HG03196 (cell line): ENCODE data around the gene AFF3.

Source experiments
- ATAC-seq: cut with Tn5 transposase; IDR thresholded peaks from one replicate; pipeline ENCODE4 v1.9.1; 2021; ENCODE audit not compliant: unreplicated experiment

AFF3 gene

DNA sequence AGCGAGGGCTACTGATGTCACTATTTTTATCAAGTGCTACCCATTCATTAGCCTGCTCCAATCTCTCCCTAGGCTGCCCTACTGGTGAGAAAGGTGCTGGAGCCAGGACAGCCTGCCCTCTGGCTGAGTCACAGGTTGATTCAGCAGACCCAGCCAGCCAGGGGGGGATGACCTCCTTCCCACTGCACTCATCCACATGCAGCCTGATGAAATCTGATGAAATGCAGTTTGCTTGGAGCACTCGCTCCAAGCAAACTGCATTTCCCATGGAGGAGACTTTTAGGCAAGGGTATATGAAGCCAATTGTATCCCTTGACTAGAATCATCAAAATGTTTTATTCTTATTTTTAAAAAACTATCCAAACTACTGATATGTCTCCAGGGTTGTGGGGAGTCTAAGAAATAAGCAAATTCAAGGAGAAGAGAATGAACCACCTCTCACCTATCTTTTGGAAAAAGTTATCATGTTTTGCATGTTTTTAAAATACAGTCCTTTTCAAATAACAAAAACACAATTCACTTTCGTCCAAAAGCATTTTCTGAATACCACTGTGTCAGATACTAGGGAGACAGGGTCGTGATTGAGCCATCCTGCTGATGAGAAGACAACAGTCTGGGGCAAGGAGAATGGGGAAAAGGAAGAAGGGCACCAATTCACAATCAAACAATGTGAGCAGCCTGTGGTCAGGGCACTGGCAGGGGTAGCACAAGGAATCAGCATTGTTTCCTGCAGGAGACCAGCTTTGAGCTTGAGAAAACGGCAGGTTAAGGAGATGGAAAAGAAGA lies 128.3 kb downstream of the AFF3 start:
- no peak for ATAC-seq

DNA sequence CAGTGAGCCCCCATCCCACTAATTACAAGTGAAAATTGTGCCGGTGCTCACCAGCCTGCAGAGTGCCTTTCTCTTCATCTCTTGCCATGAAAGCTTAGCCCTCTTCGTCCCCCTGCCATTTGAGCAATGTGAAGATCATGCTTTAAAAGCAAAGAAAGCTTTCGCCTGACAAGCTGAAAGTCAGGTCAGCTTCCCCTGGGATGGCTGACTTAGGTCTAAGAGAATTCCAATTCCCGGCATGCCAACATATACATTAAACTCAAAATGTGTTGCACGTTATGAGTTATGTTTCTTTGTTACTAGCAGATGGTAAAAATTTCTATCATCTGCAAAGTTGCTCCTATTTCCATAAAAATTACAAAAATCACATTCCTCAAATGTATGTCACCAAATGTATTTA lies 129.8 kb downstream of the AFF3 start:
- no peak for ATAC-seq

DNA sequence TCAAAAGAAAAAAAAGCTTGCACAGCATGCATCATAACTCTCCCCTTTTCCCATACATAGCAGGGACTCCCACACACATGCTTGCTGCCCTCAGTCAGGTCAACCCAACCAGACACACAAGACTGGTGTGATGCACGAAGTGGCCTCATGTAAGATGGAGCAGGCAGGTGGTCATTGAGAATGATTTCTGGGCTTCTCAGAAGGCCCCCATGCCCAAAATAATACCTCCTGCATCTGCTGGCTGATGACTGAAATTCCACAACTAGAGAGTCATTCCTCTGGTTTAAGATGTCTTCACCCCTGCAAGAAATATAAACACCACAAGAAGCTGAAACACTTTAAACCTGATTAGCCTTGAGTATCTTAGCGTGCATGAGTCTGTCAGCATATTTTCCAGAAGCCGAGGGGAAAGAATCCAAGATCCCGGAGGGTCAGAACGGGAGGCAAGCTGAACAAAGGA lies 131.1 kb downstream of the AFF3 start:
- no peak for ATAC-seq

DNA sequence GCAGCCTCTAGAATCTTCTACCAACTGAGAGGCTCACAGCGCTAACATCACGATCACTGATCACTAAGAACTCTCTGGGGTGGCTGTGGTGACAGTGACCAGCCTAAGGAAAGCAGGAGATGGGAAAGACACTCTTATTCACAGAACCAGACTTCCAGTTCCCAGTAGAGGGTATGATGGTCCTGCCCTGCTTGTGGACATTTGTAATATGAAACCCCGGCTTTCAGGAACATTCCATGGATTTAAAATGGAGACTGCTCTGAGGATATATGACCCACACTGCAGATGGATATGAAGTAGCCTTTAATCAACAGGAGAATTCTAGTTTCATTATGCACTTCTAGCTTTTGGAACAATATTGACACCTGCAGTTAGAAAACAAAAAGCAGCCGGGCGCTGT lies 131.8 kb downstream of the AFF3 start:
- ATAC-seq: no peak

DNA sequence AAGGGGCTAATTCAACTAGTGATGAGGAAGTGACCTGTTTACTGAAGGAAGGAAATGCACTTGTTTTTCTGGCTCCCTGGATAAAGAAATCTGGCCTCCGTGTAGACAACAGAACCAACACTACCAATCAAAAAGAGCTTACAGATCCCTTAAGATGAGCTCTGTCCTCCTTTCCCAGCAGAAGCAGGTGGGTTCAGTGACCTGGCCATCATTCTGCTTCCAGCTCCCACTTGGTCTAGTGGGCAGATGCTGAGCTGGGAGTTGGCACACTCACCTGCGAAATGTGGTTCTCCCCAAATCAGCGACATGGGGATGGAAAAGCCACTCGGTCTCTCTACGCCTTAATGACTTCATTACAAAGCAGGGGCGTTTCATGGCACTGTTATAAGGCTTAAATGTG lies 132.6 kb downstream of the AFF3 start:
- ATAC-seq: no peak

DNA sequence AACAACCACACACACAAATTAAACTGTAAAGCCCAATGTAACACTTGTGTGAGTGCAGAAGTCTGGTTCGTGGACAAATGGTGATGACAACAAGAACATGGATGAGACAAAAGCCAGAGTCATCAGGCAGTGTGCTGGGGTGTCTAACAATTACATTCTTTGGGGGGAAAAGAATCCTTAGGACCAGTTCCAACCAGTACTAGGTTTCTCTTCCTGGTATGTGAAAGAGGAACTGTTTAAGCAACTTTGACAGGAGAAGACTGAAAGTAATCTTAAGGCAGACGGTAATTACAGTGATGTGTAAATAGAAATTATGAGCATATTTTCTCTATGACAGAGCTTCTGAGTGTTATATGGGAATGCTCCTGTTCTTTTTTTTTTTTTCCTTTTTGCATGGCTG lies 133.4 kb downstream of the AFF3 start:
- ATAC-seq: no peak

DNA sequence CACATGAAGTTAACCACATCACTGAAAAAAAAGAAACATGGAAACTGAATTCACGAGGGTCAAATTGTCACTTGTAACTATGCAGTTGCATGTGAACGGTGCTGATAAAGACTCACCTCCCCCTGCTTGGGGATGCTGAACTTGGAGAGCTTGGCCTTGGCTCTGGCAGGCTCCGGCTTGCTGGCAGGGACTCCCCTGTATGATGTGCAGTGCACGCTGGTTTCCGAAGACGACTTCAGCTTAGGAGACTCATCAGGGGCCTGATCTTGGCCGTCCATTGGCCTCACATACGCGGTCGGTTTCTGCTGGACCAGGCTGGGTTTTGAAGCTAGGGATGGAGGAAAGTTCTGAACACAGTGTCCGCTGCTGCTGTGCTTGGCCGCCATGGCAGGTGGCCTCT lies 135.9 kb downstream of the AFF3 start:
- no peak for ATAC-seq

DNA sequence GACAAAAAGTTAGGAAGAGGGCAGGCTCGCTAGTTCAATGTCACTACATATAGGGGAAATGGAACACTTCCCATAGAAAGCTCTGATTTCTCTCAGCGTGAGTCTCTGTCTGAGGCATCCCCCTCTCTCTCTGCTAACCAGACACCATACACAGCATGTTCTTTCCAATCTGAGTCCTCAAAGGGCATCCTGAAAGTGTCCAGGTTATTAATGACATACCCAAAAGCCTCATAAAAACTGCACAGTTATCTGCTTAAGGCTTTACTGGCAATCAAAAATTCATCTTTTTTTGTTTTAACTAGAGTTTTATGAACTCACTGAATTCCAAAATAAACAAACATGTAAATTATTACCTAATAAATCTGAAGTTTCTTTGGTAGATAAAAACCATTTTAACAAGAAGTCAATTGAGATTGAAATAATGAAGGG lies 137.4 kb downstream of the AFF3 start:
- ATAC-seq: no peak

DNA sequence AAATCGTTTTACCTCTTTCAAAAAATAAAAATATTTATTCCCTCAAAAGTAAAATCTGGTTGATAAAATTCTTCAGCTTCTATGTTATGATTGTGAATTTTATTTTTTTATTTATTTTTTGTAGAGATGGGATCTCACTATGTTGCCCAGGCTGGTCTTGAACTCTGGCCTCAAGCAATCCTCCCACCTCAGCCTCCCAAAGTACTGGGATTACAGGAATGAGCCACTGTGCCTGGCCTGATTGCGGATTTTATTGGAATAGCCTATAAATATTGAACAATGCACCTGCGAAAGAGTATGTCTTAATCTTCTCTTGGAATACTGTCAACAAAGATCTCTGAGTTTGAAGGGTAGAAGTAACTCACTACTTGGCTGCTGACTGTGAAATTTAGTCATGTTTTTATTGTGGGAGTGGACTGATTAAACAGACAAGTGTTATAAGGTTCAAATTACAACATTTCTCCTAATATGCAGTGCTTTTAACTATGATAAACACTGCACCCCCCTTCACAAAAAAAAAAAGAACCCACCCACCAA lies 138.0 kb downstream of the AFF3 start:
- no peak for ATAC-seq

DNA sequence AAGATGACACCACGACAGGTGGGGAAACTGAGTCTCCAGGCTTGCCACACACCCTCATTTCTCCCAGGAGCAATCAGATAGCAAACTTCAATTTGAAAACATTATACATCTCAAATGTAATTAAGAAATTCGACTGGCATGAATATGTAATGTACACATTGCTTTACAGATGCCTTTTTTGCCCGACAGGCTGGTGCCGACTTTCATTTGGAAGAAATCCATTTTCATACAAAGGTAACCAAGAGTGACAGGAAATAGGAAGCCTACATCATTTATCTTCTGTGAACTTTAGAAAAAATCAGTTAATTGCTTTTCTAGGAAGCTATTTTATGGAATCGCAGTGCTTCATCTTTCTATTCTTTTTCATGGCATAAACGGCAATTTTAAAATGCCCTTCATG lies 140.3 kb downstream of the AFF3 start:
- no peak for ATAC-seq

DNA sequence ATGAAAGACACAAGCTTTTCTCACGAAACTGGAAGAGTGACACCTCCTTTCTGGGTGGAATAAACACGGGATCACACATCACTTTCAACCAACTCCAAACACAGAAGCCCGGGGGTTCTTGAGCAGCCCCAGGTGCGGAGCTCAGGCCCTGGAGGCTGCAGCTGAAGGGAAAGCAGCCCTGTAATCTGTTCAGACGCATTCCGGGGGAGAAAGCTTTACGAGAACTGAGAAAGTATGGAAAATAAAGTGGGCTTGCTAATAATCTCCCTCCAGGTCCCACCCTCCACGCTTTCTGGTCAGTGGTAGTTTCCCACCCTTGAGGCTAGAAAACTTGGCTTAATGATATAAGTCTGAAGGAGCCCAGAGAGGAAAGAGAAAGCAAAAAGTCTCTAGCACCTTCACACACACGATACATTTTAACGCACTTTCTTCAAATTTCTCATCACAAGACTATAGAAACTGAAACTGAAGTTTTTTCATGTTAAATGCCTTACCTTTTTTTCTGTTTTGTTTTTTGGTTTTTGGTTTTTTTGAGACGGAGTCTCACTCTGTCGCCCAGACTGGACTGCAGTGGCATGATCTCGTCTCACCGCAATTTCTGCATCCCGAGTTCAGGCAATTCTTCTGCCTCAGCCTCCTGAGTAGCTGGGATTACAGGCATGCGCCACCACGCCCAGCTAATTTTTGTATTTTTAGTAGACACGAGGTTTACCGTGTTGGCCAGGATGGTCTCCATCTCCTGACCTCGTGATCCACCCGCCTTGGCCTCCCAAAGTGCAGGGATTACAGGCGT lies 141.3 kb downstream of the AFF3 start:
- no peak for ATAC-seq

DNA sequence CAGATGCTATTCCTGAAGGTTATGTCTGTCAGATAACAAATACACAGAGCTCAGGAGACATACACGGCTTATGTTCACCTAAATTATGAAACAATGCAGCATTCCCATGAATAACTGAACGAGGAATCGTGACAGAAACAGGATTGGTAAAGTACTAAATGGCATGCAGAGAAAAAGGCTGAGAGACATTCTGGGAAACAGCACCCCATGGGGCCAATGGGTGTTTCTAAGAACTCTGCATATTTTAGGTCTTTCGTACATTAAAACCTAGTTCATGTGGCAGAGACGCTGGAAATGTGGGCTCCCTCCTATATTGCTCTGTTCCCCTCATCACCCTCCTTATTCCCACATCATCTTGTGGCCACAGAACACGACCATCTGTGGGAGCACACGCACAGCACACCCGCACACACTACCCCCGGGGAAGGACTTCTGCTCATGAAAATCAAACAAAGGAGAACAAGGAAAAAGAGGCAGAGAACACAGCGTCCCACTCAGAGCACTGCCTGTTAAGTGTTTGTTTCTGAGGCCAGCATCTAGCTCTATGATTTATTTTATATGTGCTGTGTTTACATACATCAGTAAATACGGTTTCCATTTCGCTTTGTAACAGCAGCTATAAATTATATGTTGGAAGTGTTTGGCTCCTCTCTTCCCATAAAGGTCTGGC lies 143.6 kb downstream of the AFF3 start:
- ATAC-seq: no peak

DNA sequence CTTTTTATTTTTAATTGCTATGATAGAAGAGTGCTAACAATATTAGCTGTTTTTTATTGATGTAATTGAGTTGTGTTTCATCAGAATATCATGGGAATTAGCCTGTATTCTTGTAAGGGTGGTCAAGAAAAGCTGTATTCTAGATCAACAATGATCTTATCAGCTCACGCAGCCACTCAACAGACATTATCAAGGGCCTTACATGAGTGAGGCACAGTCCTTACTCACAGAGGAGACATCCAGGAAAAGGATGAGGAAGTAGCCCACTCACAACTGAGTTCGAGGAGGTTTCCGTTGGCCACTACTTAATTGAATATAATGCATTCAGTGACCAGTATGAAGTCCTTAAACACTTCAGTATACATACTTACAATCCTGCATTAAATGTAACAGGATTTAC lies 152.5 kb downstream of the AFF3 start:
- no peak for ATAC-seq

DNA sequence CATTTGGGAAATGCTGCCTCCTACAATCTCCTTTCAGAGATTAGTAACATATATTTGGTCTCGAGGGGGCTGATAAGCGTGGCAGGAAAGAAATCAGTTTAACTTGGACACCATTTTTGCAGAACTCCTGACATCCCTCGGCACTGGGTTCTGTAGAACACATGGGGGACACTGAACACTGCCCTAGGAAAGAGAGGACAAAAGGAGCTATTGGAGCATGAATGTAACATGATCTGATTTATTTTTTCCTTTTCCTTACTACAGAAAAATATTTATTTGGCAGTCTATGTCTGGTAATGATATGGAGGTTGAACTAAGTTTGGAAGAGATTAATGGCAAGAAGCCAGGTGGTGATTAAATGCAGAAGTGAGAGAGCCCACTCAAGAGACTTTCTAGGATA lies 153.8 kb downstream of the AFF3 start:
- no peak for ATAC-seq

DNA sequence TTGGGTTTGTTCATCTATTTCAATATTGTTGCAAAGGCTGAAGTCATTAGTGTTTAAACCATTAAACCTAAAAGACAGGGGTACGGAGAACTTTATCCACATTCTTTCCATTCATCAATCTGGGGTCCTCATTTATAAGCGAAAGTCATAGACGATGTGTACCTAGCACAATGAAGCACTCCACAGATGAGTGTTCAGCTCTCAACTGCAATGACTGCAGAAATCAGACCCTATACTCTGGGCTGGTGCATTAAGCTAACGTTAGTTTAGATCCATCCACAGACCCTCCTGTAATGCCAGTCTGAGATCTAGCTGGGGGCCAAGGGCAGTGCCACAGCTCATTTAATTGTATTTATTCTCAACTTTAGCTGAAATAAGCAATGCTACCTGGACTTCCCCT lies 155.2 kb downstream of the AFF3 start:
- no peak for ATAC-seq

DNA sequence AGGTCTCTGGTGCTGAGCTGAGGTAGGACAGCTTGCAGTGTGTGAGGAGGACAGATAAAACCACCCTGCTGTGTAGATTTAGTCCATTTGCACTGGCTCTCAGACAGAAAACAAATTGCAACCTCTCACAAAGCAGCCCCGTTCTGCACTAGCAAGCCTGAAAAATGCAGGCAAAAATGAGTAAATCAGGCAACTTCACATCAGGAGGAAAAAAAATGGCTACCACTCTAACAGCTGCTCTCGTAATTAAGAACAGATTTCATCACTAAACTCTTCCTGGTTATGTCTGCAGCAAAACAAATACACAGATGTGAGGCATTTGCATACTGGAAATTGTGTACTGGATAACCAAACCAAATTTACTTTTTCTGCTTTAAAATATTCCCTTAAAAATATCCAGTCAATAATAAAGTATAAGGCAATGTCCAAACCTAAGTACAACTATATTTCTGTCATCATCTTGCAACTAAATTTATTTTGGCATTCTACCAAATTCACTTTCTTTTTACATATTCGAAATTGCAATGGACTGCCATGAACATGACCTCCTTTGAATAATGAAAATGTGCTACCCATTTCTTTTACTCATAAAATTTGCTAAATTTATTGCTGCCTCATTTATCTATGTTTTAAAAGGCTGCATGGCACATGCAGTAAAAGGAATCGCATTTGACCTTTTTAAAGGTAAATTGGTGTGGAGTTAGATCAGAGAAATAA lies 157.4 kb downstream of the AFF3 start:
- ATAC-seq: no peak

DNA sequence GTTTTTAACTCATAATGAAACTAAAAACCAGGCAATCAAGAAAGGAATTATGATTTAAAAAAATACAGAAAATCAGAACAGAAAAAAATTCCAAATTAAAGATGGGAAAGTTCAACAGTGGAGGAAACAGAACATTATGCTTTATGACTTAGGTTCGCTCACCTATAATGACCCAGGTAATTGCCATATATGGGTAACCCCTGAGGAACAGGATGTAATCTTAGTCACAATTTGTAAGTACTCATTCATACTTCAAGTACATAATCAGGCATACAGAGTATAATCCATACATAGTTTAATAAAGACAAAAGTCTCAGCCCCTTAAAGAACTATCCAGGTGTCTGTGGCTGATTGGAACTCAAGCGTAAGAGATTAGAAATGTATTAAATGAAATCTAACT lies 159.6 kb downstream of the AFF3 start:
- no peak for ATAC-seq

DNA sequence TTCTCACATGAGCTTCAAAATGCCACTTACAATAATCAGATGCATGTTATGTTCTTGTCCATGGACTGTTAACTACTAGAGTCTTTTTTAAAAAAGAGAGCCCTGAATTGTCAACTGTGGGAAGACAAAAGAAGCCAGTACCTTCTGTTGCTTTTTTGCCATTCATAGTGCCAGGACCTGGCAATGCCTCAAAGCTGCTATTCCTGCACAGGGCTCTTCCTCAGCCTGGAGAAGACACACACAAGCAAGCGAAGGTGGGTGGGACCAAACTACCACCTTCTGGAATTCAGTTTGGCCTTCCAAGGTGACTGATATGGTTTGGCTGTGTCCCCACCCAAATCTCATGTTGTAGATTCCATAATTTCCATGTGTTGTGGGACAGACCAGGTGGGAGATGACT lies 160.6 kb downstream of the AFF3 start:
- no peak for ATAC-seq

DNA sequence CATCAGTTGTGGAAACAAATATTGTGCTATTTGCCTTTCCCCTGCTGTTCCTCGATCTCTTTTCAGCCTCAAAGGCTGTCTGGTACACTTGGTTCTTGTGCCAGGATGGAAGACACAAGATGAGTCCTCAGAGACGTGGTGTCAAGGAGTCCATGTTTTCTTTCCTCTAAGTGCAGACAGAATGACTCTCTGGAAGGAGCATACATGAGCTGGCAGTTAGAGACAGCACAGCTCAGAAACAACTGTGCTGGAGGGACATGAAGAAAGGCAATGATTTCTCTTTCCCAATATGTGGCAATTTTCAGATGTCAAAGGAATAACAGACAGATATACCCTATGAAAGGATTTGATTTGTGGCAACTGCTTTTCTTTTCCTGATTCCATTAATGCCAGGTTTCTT lies 162.2 kb downstream of the AFF3 start:
- ATAC-seq: no peak

DNA sequence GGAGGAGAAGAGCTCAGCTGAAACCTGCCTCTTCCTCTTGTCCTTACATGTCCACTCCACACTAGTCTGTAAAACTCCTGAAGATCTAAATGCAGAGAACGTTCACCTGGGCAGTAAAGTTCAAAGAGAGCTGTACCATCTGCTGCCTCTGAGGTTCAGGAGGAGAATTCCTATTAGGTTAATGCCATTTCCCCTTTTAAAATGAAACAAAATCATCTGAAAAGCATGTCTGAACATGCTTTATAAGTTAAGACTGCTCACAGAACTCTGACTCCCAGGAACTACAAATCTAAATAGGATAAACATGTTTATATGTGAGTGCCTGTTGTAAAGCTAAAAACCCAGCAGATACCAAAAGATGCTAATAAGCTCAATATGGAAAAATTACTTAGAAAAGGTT lies 164.4 kb downstream of the AFF3 start:
- ATAC-seq: no peak

DNA sequence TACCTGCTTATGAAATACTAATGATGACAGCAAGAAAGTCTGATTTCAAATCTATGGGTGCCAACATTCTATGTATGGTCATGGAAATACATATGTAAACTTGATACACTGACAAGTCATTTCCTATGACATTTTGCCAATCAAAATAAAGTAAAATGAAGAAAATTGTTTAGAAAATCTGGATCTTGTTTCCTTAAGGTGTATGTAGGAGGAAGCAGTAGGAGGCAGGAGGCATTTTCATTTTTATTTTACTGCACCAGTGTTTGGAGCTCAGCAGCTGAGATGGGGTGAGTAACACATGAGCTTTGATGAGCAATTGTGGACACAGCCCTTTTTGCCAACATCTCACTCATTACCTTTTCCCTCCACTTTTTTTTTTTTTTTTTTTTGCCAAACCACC lies 167.0 kb downstream of the AFF3 start:
- ATAC-seq: no peak
